HL-60/S4 treated with phorbol 12-myristate 13-acetate at 8.2 ng/mL for 4 days and 3 days (cell line): ENCODE results near the gene TSPAN2.

ENCODE experiments used
- in situ Hi-C: fragments of 300-500 bp; cut with MboI; formaldehyde crosslinking; loops from 2 replicates; pipeline ENCODE4 v1.15.0; 2022; ENCODE audit warnings: low sequenced_read_pairs

Gene TSPAN2

GRCh38 chr1:115077286-115077983 is 11.9 kb downstream of the TSPAN2 start:
- in situ Hi-C loops = no loop called here

GRCh38 chr1:115076384-115076915 is 12.9 kb downstream of the TSPAN2 start:
- in situ Hi-C loops = no loop called here

GRCh38 chr1:115074839-115075534 is 14.3 kb downstream of the TSPAN2 start:
- in situ Hi-C loops = no loop called here

- in situ Hi-C loops = no loop called here
Measured at GRCh38 chr1:115073298-115074087, 15.8 kb downstream of the TSPAN2 start.

- in situ Hi-C loops = no loop called here
Measured at GRCh38 chr1:115071012-115071664, 18.2 kb downstream of the TSPAN2 start.

- in situ Hi-C loops = no loop called here
Measured at GRCh38 chr1:115069659-115070308, 19.5 kb downstream of the TSPAN2 start.

- in situ Hi-C loops = no loop called here
Measured at GRCh38 chr1:115068826-115069585, 20.3 kb downstream of the TSPAN2 start.

GRCh38 chr1:115067161-115067859 is 22.0 kb downstream of the TSPAN2 start:
- in situ Hi-C loops = no loop called here

GRCh38 chr1:115065021-115065420 is 24.3 kb downstream of the TSPAN2 start:
- in situ Hi-C loops = no loop called here

- in situ Hi-C loops = no loop called here
Measured at GRCh38 chr1:115064461-115064860, 24.8 kb downstream of the TSPAN2 start.

- in situ Hi-C loops = no loop called here
Measured at GRCh38 chr1:115063228-115063901, 25.9 kb downstream of the TSPAN2 start.

- in situ Hi-C loops = no loop called here
Measured at GRCh38 chr1:115062542-115063004, 26.7 kb downstream of the TSPAN2 start.

GRCh38 chr1:115060501-115060900 is 28.8 kb downstream of the TSPAN2 start:
- in situ Hi-C loops = no loop called here

- in situ Hi-C loops = no loop called here
Measured at GRCh38 chr1:115059316-115059715, 30.0 kb downstream of the TSPAN2 start.

GRCh38 chr1:115057661-115058254 is 31.5 kb downstream of the TSPAN2 start:
- in situ Hi-C loops = no loop called here

- in situ Hi-C loops = no loop called here
Measured at GRCh38 chr1:115056395-115056798, 32.9 kb downstream of the TSPAN2 start.

- in situ Hi-C loops = no loop called here
Measured at GRCh38 chr1:115052454-115053083, 36.7 kb downstream of the TSPAN2 start.

- in situ Hi-C loops = no loop called here
Measured at GRCh38 chr1:115051850-115052249, 37.5 kb downstream of the TSPAN2 start.
